BJ (cell line): Measurements from ENCODE around the gene FMO4. TPM values are rescaled to one million over a fixed set of nuclear protein-coding genes. Genes with fewer than 3 reads are reported as not detected.
"Not testable (repeated sequence)": the region's sequence is repeated elsewhere in the genome, so short reads cannot be mapped to it uniquely, and the experiment has no call there.

Experiments
- CTCF ChIA-PET: fragments of 350-600 bp; formaldehyde crosslinking; extraction: SDS; loops from one replicate; lab custom pipeline; 2021; ENCODE audit warnings: antibody characterized with exemption, inconsistent platforms; lab: Yijun Ruan, JAX
- POLR2A ChIA-PET: fragments of 300-600 bp; sonication (Branson Sonifier 250); formaldehyde crosslinking; extraction: SDS; loops from one replicate; lab custom pipeline; 2021; ENCODE audit warnings: antibody characterized with exemption; lab: Charles Lee
- DNase-seq: peaks from one replicate; pipeline ENCODE4 v3.0.0-alpha.2; 2011; ENCODE audit warnings: low read depth
- H3K27me3 ChIP-seq: 2 replicates; pipeline ENCODE4 v1.6.0; 2011; ENCODE audit warnings: low read length; ENCODE audit not compliant: control insufficient read depth, insufficient read depth
- H3K36me3 ChIP-seq: 2 replicates; pipeline ENCODE4 v1.5.1; 2011; ENCODE audit warnings: low read length; ENCODE audit not compliant: control insufficient read depth, insufficient read depth
- H3K4me3 ChIP-seq: 2 replicates; pipeline ENCODE4 v1.5.1; 2011; ENCODE audit warnings: low read depth, mild to moderate bottlenecking, control low read depth, low read length
- polyA plus RNA-seq: library from polyadenylated mRNA; depleted of rRNA; stranded (reverse); fragments of >200 nt; gene quantifications from 2 replicates; pipeline ENCODE4 v1.2.3, GENCODE V29; 2011
- TF ChIP-seq, protein P1 (sequence below): IDR thresholded peaks from 2 replicates; pipeline ENCODE4 v1.5.1; 2011; ENCODE audit warnings: low read depth, mild to moderate bottlenecking, control low read depth, inconsistent platforms, low read length, moderate library complexity; ENCODE audit not compliant: insufficient read depth

FMO4 gene
- polyA plus RNA-seq, 1 experiment = 4.2 TPM

GRCh38 chr1:171366085-171366484, 52.1 kb downstream of the FMO4 start:
- no peaks in the 10 kb centered on the region for H3K36me3 ChIP-seq
- ChIA-PET POLR2A (no interaction called here), CTCF (no interaction called here)
- H3K4me3 ChIP-seq = no peak overlapping the region
- TF ChIP-seq, protein P1, sequence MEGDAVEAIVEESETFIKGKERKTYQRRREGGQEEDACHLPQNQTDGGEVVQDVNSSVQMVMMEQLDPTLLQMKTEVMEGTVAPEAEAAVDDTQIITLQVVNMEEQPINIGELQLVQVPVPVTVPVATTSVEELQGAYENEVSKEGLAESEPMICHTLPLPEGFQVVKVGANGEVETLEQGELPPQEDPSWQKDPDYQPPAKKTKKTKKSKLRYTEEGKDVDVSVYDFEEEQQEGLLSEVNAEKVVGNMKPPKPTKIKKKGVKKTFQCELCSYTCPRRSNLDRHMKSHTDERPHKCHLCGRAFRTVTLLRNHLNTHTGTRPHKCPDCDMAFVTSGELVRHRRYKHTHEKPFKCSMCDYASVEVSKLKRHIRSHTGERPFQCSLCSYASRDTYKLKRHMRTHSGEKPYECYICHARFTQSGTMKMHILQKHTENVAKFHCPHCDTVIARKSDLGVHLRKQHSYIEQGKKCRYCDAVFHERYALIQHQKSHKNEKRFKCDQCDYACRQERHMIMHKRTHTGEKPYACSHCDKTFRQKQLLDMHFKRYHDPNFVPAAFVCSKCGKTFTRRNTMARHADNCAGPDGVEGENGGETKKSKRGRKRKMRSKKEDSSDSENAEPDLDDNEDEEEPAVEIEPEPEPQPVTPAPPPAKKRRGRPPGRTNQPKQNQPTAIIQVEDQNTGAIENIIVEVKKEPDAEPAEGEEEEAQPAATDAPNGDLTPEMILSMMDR = no peak
- DNase-seq = no peak
- no peaks in the 10 kb centered on the region for H3K27me3 ChIP-seq

DNA sequence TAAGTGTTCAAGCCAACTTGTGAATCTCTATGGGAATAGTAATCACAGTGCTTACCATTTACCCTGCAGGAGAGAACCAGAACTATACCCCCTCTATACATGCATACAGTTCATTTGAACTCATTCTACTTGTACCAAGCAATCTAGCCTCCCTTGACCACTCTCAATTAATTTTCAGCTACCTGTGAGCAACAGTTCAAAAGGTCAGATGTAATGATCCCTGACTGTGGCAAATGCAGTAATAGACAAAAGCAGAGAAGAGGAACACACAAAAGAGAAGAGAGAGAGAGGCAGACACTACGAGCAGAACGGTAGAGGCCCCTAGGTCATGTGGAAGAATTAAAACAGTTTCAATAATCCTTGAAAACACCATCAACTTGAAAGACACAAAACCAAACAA, 52.8 kb downstream of the FMO4 start:
- TF ChIP-seq, protein P1 = no peak
- no peak overlapping the region for H3K4me3 ChIP-seq
- POLR2A ChIA-PET = no interaction called here
- H3K36me3 ChIP-seq = no peaks in the 10 kb centered on the region
- no peaks in the 10 kb centered on the region for H3K27me3 ChIP-seq
- DNase-seq = no peak
- CTCF ChIA-PET = interaction anchor here (1.8 kb wide), 1 partner anchor 17 kb away, joined by 4 read pairs; no protein-coding TSS in a partner anchor

DNA sequence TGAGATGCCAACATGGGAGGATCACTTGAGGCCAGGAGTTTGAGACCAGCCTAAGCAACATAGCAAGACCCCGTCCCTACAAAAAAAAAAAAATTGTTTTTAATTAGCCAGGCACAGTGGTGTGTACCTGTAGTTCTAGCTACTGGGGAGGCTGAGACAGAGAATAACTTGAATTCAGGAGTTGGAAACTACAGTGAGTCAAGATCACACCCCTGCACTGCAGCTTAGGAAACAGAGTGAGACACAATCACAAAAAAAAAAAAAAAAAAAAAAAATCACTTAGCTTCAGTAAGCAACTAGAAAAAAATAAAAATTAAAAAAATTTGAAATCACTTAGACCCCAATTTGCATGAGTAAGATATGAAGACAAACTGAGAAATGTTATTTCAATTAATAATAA, 53.5 kb downstream of the FMO4 start:
- POLR2A ChIA-PET = interaction anchor here (0.6 kb wide), 1 partner anchor 1450 kb away, joined by 3 read pairs; no protein-coding TSS in a partner anchor
- CTCF ChIA-PET = interaction anchor here (1.1 to 1.8 kb wide), 2 partner anchors 17 to 42 kb away, joined by 4 read pairs; no protein-coding TSS in a partner anchor

GRCh38 chr1:171372418-171373084, 58.6 kb downstream of the FMO4 start:
- Histone ChIP-seq H3K27me3 (no peaks in the 10 kb centered on the region), H3K4me3 (no peak overlapping the region), H3K36me3 (no peaks in the 10 kb centered on the region)
- ChIA-PET POLR2A (no interaction called here), CTCF (no interaction called here)
- TF ChIP-seq, protein P1 = no peak
- DNase-seq = no peak

More for the DNA sequence above, 53.5 kb downstream of the FMO4 start:
- no peak overlapping the region for H3K4me3 ChIP-seq
- no peak for DNase-seq
- no peaks in the 10 kb centered on the region for H3K36me3 ChIP-seq
- no peaks in the 10 kb centered on the region for H3K27me3 ChIP-seq
- TF ChIP-seq, protein P1 = no peak

DNA sequence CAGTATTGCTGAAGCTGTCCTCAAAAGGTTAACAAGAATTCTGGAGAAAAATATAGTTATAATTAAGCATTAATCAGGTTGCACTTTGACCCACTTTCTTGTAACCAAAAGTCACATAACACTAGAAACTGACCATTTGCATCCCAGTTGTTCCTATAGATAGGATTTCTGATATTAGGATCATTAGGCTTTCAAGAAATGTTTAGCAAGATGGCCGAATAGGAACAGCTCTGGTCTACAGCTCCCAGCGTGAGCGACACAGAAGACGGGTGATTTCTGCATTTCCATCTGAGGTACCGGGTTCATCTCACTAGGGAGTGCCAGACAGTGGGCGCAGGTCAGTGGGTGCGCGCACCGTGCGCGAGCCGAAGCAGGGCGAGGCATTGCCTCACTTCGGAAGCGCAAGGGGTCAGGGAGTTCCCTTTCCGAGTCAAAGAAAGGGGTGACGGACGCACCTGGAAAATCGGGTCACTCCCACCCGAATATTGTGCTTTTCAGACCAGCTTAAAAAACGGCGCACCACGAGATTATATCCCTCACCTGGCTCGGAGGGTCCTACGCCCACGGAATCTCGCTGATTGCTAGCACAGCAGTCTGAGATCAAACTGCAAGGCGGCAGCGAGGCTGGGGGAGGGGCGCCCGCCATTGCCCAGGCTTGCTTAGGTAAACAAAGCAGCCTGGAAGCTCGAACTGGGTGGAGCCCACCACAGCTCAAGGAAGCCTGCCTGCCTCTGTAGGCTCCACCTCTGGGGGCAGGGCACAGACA, 59.6 kb downstream of the FMO4 start:
- CTCF ChIA-PET = interaction anchor here (0.6 kb wide), 1 partner anchor 36 kb away, joined by 3 read pairs; no protein-coding TSS in a partner anchor
- DNase-seq, H3K36me3 ChIP-seq, POLR2A ChIA-PET, H3K4me3 ChIP-seq, H3K27me3 ChIP-seq: not testable (repeated sequence)
